Neuron (in vitro differentiated cells): ENCODE results near the gene AK5.

Experiments used
- H2AFZ ChIP-seq: one replicate; pipeline ENCODE4 v1.6.1; 2013; ENCODE audit warnings: low read depth, mild to moderate bottlenecking, inconsistent platforms, low read length, moderate library complexity
- H3K27me3 ChIP-seq: one replicate; pipeline ENCODE4 v1.6.1; 2013; ENCODE audit warnings: low read length; ENCODE audit not compliant: insufficient read depth
- H3K36me3 ChIP-seq: one replicate; pipeline ENCODE4 v1.6.1; 2013; ENCODE audit warnings: low read length; ENCODE audit not compliant: insufficient read depth
- H3K4me1 ChIP-seq: one replicate; pipeline ENCODE4 v1.6.1; 2013; ENCODE audit warnings: low read length; ENCODE audit not compliant: insufficient read depth
- H3K4me3 ChIP-seq: 2 replicates; pipeline ENCODE4 v1.5.1; 2013; ENCODE audit warnings: mild to moderate bottlenecking, low read length, moderate library complexity
- H3K9me3 ChIP-seq: one replicate; pipeline ENCODE4 v1.6.1; 2013; ENCODE audit warnings: low read length

Gene AK5

GRCh38 chr1:77342745-77343144, 60.9 kb downstream of the AK5 start:
- Histone ChIP-seq H3K4me3 (no peak overlapping the region), H3K36me3 (no peaks in the 10 kb centered on the region), H2AFZ (no peak overlapping the region), H3K27me3 (no peaks in the 10 kb centered on the region), H3K4me1 (peaks cover 12% of the 10 kb centered on the region), H3K9me3 (no peaks in the 10 kb centered on the region)

GRCh38 chr1:77347646-77348045, 65.8 kb downstream of the AK5 start:
- Histone ChIP-seq H3K27me3 (no peaks in the 10 kb centered on the region), H3K9me3 (no peaks in the 10 kb centered on the region)

GRCh38 chr1:77348549-77348948, 66.7 kb downstream of the AK5 start:
- Histone ChIP-seq H3K36me3 (no peaks in the 10 kb centered on the region), H3K4me1 (peaks cover 23% of the 10 kb centered on the region), H3K4me3 (no peak overlapping the region), H2AFZ (no peak overlapping the region), H3K27me3 (no peaks in the 10 kb centered on the region), H3K9me3 (no peaks in the 10 kb centered on the region)

More at GRCh38 chr1:77347646-77348045, 65.8 kb downstream of the AK5 start:
- H3K36me3 ChIP-seq = no peaks in the 10 kb centered on the region
- peaks cover 23% of the 10 kb centered on the region for H3K4me1 ChIP-seq
- H3K4me3 ChIP-seq = no peak overlapping the region
- no peak overlapping the region for H2AFZ ChIP-seq

- H3K27me3 ChIP-seq = no peaks in the 10 kb centered on the region
- H2AFZ ChIP-seq = no peak overlapping the region
- no peaks in the 10 kb centered on the region for H3K9me3 ChIP-seq
- H3K4me1 ChIP-seq = peaks cover 23% of the 10 kb centered on the region
- H3K36me3 ChIP-seq = no peaks in the 10 kb centered on the region
- H3K4me3 ChIP-seq = no peak overlapping the region
These were observed 67.5 kb downstream of the AK5 start for GRCh38 chr1:77349275-77349674.

DNA sequence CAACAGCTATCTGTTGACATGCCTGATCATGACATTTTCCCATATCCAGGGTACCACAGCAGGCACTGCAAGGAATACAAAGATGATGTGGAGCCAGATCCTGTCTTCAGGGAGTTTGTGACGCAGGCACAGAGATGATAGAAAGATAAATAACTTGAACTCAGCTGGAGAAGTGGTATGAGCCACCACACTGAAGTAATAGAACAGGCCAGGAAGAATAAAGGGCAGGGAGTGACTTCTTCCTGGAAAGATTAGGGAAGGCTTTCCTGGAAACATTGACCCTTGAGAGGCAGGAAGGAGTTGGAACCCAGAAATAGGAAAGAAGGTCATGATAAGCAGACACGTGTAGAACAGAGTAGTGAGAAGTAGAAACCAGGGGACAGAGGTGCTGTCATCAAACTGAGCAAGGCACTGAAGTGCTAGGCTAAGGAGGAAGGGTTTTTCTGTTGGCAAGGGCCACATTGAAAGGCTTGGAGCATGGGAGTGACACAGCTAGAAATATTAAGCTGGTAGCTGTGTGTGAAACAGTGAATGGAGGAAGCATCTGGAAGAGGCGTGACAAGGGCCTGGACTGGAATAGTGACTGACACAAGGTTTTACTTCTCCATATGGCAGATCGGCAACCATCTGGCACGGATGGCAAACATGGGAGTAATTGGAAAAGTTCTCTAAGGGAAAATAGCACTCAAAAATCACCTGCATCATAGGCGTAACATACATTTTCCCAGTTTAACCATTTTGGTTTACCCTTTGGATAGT, 68.4 kb downstream of the AK5 start:
- no peak overlapping the region for H2AFZ ChIP-seq
- H3K4me1 ChIP-seq = peaks cover 16% of the 10 kb centered on the region
- H3K4me3 ChIP-seq = no peak overlapping the region
- no peaks in the 10 kb centered on the region for H3K27me3 ChIP-seq
- H3K9me3 ChIP-seq = no peaks in the 10 kb centered on the region
- H3K36me3 ChIP-seq = no peaks in the 10 kb centered on the region

GRCh38 chr1:77354536-77354935, 72.7 kb downstream of the AK5 start:
- H3K4me3 ChIP-seq = no peak overlapping the region
- H3K4me1 ChIP-seq = peaks cover 5% of the 10 kb centered on the region
- no peaks in the 10 kb centered on the region for H3K36me3 ChIP-seq
- peaks cover 2% of the 10 kb centered on the region for H3K9me3 ChIP-seq
- H2AFZ ChIP-seq = no peak overlapping the region
- no peaks in the 10 kb centered on the region for H3K27me3 ChIP-seq

DNA sequence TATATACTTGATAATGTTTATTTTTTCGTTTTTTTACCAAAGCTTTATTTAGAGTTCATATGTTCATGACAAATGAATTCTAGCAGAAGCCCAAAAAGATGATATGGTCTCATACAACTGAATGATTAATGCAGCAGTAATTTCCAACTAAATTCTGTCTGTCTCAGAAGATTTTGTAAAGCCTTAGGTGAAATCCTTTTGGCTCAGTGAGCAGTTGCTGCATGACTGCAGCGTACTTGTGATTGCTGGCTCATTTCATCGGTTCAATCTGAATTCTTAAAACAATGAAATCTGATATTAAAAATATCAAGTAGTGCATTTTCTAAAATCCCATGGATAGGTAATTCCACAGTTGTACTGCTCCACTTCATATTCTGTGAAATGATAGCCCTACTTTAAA, 73.2 kb downstream of the AK5 start:
- Histone ChIP-seq H3K9me3 (peaks cover 2% of the 10 kb centered on the region), H3K27me3 (no peaks in the 10 kb centered on the region), H3K36me3 (no peaks in the 10 kb centered on the region), H2AFZ (no peak overlapping the region), H3K4me3 (no peak overlapping the region), H3K4me1 (peaks cover under 1% of the 10 kb centered on the region)

- H3K27me3 ChIP-seq = no peaks in the 10 kb centered on the region
- no peaks in the 10 kb centered on the region for H3K4me1 ChIP-seq
- no peak overlapping the region for H2AFZ ChIP-seq
- no peaks in the 10 kb centered on the region for H3K36me3 ChIP-seq
- H3K4me3 ChIP-seq = no peak overlapping the region
- H3K9me3 ChIP-seq = peaks cover 2% of the 10 kb centered on the region
These were observed 74.3 kb downstream of the AK5 start for GRCh38 chr1:77356136-77356535.

DNA sequence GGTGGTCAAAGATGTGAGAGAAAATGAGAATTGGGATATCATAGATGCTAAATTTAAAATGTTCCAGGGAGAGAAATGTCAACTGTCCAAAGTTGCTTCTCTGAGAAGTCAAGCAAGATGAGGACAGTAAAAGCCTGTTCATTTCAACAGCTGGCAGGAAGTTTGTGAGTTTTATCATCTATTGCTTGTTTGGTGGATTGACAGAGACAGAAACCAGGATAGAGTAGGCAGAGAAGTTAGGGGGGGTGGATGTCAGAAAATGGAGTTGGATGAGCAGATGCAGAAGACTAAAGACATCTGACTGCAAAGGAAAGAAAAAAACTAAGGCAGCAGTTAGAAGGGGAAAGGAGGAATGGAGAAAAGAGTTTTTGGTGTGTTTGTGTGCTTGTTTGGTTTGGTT, 78.4 kb downstream of the AK5 start:
- H3K27me3 ChIP-seq = no peaks in the 10 kb centered on the region
- H3K4me3 ChIP-seq = no peak overlapping the region
- no peak overlapping the region for H2AFZ ChIP-seq
- H3K9me3 ChIP-seq = peaks cover 2% of the 10 kb centered on the region
- no peaks in the 10 kb centered on the region for H3K36me3 ChIP-seq
- H3K4me1 ChIP-seq = no peaks in the 10 kb centered on the region

GRCh38 chr1:77361621-77362020, 79.8 kb downstream of the AK5 start:
- Histone ChIP-seq H2AFZ (no peak overlapping the region), H3K4me3 (no peak overlapping the region), H3K27me3 (no peaks in the 10 kb centered on the region), H3K9me3 (no peaks in the 10 kb centered on the region), H3K36me3 (no peaks in the 10 kb centered on the region), H3K4me1 (no peaks in the 10 kb centered on the region)

DNA sequence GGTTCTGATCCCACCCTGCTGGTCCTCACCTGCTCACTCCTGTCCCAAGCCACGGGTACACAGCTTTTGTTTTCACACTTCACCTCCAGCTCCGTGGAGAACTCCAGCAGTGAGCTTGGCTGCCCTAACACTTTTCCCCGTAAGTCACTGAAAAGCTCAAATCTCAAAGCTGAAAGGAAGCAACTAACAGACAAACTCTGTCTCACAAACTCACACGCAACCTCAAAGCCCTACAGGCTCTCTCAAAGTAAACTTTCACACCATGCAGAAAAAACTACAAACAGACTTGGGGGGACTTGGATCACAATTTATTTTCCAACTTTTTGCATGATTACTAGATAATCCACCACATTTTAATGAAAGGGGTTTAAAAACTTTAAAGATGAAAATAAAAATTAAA, 88.3 kb downstream of the AK5 start:
- Histone ChIP-seq H3K4me1 (peaks cover 10% of the 10 kb centered on the region), H3K9me3 (no peaks in the 10 kb centered on the region), H3K4me3 (no peak overlapping the region), H3K27me3 (no peaks in the 10 kb centered on the region), H2AFZ (no peak overlapping the region), H3K36me3 (no peaks in the 10 kb centered on the region)

DNA sequence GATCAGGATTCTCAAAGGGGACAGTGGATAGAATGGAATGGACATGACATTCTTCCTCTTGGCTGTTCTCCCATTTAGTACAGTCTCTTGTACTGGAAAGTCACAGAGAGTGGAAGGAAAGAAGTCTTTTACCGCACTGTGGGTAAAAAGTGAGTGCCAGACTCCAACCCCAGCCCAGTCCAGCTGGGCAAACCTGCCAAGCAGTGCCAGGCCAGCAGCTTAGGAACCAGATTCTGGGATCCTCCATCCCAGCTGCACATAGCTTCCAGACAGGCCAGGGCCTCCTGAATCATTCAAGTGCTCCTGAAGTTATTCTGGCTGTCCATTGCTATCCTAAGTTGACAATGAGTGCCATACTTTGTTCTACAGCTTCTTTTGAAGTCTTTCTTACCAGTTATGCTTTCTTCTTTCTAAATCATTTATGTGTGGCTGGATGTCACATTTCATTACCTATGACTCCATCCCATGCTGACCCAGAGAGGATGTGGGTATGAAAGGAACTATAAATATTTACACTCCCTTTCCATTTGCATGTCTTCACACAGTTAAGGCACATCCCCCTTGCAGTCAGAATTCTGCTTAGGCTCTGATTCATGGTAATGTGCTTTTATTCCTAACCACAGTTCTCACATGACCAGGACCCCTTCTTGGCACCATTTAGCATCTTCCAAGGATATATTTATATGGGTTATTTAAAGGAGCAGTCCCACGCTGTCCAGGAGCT, 88.9 kb downstream of the AK5 start:
- H3K4me1 ChIP-seq = peaks cover 10% of the 10 kb centered on the region
- H3K36me3 ChIP-seq = no peaks in the 10 kb centered on the region
- H2AFZ ChIP-seq = no peak overlapping the region
- no peaks in the 10 kb centered on the region for H3K27me3 ChIP-seq
- no peak overlapping the region for H3K4me3 ChIP-seq
- no peaks in the 10 kb centered on the region for H3K9me3 ChIP-seq

DNA sequence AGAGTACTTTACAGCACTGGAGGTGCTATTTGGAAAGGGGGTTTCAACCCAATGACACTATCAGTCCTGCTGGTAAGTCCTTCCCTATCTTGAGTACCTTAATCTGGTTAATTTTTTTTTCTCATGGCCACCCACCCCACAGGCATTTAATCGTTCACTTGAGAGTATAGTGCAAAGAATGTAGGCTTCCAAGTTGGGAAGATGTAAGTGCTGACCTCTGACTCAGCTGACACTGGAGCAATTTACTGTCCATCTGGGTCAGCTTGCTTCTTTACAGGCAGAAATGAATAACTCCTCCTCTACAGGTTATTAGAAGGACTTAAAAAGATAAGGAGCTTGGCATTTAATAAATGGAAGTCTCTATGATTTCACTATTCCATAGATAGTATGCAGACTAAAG, 89.6 kb downstream of the AK5 start:
- no peak overlapping the region for H3K4me3 ChIP-seq

More for the DNA sequence above, 89.6 kb downstream of the AK5 start:
- Histone ChIP-seq H3K36me3 (no peaks in the 10 kb centered on the region), H3K4me1 (peaks cover 10% of the 10 kb centered on the region), H3K9me3 (no peaks in the 10 kb centered on the region), H3K27me3 (no peaks in the 10 kb centered on the region), H2AFZ (no peak overlapping the region)
